Type B pancreatic cell (in vitro differentiated cells): ENCODE data around the gene DENND6A. TPM values are rescaled to one million over a fixed set of nuclear protein-coding genes. Genes with fewer than 3 reads are reported as not detected.
"Not testable (repeated sequence)": the region's sequence is repeated elsewhere in the genome, so short reads cannot be mapped to it uniquely, and the experiment has no call there.

Experiments used
- DNase-seq: peaks from one replicate; pipeline ENCODE4 v3.0.0; 2021; ENCODE audit warnings: mixed read lengths; ENCODE audit not compliant: unreplicated experiment; ENCODE audit errors: extremely low spot score
- H3K27ac Mint-ChIP-seq: 2 replicates; pipeline ENCODE4 v1.8.0; 2021; ENCODE audit warnings: mild to moderate bottlenecking, mixed read lengths
- H3K27me3 Mint-ChIP-seq: 2 replicates; pipeline ENCODE4 v1.8.0; 2021; ENCODE audit warnings: mixed read lengths
- H3K36me3 Mint-ChIP-seq: 2 replicates; pipeline ENCODE4 v1.8.0; 2021; ENCODE audit warnings: mixed read lengths
- H3K4me1 Mint-ChIP-seq: one replicate; pipeline ENCODE4 v1.8.0; 2021; ENCODE audit warnings: mixed read lengths; ENCODE audit not compliant: unreplicated experiment
- H3K4me3 Mint-ChIP-seq: 2 replicates; pipeline ENCODE4 v1.8.0; 2021; ENCODE audit warnings: mild to moderate bottlenecking, mixed read lengths
- H3K9me3 Mint-ChIP-seq: 2 replicates; pipeline ENCODE4 v1.8.0; 2021; ENCODE audit warnings: mixed read lengths
- total RNA-seq: library from RNA; stranded (reverse); gene quantifications from 2 replicates; pipeline ENCODE4 v1.2.1, GENCODE V29; 2021; ENCODE audit warnings: low replicate concordance
- TF ChIP-seq, protein P1 (sequence below): fragments of 200-600 bp; sonication (generic); conservative IDR thresholded peaks from 2 replicates; pipeline ENCODE4 v1.5.0; 2021; ENCODE audit warnings: antibody characterized with exemption, mild to moderate bottlenecking

The DENND6A gene
- total RNA-seq, 1 donor from 2014 or later, result 31.2 TPM

DNA sequence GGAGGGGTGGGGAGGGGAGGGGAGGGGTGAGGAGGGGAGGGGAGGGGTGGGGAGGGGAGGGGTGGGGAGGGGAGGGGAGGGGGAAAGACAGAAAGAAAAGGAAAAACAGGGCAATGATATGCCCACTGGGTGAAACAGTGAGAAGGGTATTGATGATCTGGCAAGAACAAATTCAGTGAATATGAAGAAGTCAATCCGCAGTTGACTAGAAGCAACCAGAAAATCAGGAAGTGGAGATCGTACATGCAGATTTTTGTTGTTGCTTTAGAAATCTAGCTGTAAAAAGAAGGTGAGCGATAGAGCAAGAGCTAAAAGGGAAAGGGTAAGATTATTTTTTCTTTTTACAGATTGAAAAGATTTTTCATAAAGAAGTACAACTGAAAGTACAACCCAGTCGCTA is 48.1 kb downstream of the DENND6A start:
- no peak overlapping the region for H3K27ac Mint-ChIP-seq
- no peaks in the 10 kb centered on the region for H3K27me3 Mint-ChIP-seq
- H3K9me3 Mint-ChIP-seq, result peaks cover 9% of the 10 kb centered on the region
- TF ChIP-seq, protein P1, sequence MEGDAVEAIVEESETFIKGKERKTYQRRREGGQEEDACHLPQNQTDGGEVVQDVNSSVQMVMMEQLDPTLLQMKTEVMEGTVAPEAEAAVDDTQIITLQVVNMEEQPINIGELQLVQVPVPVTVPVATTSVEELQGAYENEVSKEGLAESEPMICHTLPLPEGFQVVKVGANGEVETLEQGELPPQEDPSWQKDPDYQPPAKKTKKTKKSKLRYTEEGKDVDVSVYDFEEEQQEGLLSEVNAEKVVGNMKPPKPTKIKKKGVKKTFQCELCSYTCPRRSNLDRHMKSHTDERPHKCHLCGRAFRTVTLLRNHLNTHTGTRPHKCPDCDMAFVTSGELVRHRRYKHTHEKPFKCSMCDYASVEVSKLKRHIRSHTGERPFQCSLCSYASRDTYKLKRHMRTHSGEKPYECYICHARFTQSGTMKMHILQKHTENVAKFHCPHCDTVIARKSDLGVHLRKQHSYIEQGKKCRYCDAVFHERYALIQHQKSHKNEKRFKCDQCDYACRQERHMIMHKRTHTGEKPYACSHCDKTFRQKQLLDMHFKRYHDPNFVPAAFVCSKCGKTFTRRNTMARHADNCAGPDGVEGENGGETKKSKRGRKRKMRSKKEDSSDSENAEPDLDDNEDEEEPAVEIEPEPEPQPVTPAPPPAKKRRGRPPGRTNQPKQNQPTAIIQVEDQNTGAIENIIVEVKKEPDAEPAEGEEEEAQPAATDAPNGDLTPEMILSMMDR, result no peak
- no peak for DNase-seq
- no peaks in the 10 kb centered on the region for H3K4me1 Mint-ChIP-seq
- H3K4me3 Mint-ChIP-seq, result no peak overlapping the region
- H3K36me3 Mint-ChIP-seq, result peaks cover 58% of the 10 kb centered on the region

DNA sequence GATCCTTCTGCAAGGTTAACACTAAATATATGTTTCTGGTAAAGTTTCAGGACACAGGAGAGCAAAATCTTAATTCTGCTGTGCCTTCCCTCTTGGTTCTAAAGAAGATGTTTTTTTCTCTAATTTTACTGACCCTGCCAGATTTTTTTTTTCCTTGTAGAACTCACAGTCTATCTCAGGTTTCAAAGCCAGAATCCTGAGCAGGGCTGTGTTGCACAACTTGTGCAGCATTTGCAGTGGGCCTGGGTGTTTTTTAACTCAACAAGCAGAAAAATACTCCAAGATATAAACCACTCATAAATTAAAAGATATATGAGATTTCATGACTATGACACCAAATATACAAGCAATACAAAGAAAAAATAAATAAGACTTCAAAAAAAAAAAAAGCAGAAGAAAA is 55.5 kb downstream of the DENND6A start:
- Mint-ChIP-seq H3K27me3 (no peaks in the 10 kb centered on the region), H3K9me3 (no peaks in the 10 kb centered on the region), H3K27ac (no peak overlapping the region)

DNA sequence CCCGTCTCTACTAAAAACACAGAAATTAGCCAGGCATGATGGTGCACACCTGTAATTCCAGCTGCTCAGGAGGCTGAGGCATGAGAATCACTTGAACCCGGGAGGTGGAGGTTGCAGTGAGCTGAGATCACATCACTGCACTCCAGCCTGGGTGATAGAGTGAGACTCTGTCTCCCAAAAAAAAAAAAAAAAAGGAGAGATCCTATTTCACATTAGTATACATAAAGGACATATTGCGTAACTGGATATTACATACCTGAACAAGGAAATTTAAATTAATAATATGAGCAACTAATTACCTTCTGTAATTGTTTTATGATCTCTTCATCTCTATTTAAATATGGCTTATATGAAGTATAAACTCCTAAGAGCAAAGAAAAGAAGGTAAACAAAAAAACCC is 58.6 kb downstream of the DENND6A start:
- H3K4me1 Mint-ChIP-seq, H3K4me3 Mint-ChIP-seq, DNase-seq, H3K27ac Mint-ChIP-seq, H3K9me3 Mint-ChIP-seq, H3K27me3 Mint-ChIP-seq: not testable (repeated sequence)
- peaks cover 19% of the 10 kb centered on the region for H3K36me3 Mint-ChIP-seq

More for the DNA sequence above, 55.5 kb downstream of the DENND6A start:
- no peaks in the 10 kb centered on the region for H3K4me1 Mint-ChIP-seq
- DNase-seq, result no peak
- H3K4me3 Mint-ChIP-seq, result no peak overlapping the region
- H3K36me3 Mint-ChIP-seq, result peaks cover 26% of the 10 kb centered on the region
- TF ChIP-seq, protein P1, result no peak

DNA sequence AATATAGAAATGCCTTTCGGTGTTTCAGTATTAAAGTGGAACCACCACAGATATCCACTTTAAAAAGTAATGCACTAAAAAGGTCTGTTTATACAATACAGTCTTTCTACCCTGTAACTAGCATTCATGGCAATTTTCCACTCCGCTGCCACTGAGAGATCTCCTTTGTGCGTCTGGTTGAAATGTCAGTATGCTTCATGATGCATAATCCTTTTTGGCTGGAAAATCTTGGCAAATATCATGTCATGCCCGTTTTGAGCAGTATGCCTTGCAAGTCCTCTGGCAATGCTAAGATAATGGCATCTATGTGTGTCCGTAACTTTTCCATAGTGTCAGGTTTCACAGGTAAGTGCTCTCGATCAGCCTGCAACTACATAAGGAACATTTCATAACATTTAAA is 64.9 kb downstream of the DENND6A start:
- Mint-ChIP-seq H3K9me3 (no peaks in the 10 kb centered on the region), H3K36me3 (peaks cover 28% of the 10 kb centered on the region)
- no peak for DNase-seq

DNA sequence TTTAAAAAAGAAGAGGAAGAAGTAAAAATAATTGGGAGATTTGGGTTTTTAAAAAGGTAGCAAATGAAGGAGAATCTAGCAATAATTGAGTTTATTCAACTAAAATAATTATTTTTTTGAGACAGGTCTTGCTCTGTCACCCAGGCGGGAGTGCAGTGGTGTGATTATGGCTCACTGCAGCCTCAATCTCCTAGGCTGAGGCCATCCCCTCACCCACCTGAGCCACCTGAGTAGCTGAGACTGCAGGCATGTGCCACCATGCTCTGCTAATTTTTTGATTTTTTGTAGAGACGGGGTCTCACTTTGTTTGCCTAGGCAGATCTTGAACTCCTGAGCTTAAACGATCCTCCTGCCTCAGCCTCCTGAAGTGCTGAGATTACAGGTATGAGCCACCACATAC is 68.1 kb downstream of the DENND6A start:
- no peak for DNase-seq
- no peak overlapping the region for H3K27ac Mint-ChIP-seq
- no peak overlapping the region for H3K4me3 Mint-ChIP-seq
- TF ChIP-seq, protein P1, result no peak
- H3K4me1 Mint-ChIP-seq, result no peaks in the 10 kb centered on the region
- peaks cover 24% of the 10 kb centered on the region for H3K36me3 Mint-ChIP-seq
- no peaks in the 10 kb centered on the region for H3K9me3 Mint-ChIP-seq
- H3K27me3 Mint-ChIP-seq, result no peaks in the 10 kb centered on the region

More for the DNA sequence above, 64.9 kb downstream of the DENND6A start:
- TF ChIP-seq, protein P1, result no peak
- no peaks in the 10 kb centered on the region for H3K27me3 Mint-ChIP-seq
- H3K4me3 Mint-ChIP-seq, result no peak overlapping the region
- no peak overlapping the region for H3K27ac Mint-ChIP-seq
- no peaks in the 10 kb centered on the region for H3K4me1 Mint-ChIP-seq

DNA sequence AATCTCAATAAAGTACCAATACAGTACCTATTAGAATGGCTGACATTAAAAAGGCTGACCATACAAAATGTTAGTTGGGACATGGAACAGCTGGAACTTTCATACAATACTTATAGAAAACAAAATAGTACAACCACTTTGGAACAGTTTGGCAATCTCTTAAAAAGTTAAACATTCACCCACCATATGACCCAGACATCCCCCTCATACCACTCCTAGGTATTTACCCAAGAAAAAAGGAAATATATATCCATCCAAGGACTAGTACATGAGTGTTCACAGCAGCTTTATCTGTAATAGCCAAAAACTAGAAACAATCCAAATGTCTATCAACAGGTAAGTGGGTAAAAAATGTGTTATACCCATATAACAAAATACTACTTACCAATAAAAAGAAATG is 70.5 kb downstream of the DENND6A start:
- H3K4me3 Mint-ChIP-seq, result no peak overlapping the region
- H3K4me1 Mint-ChIP-seq, result no peaks in the 10 kb centered on the region
- H3K9me3 Mint-ChIP-seq, result no peaks in the 10 kb centered on the region
- TF ChIP-seq, protein P1, result no peak
- peaks cover 15% of the 10 kb centered on the region for H3K36me3 Mint-ChIP-seq
- DNase-seq, result no peak
- no peak overlapping the region for H3K27ac Mint-ChIP-seq
- H3K27me3 Mint-ChIP-seq, result no peaks in the 10 kb centered on the region
